Measurements from ENCODE around the gene OSBPL2.

OSBPL2 gene

GRCh38 chr20:62287129-62287528 is 48.8 kb downstream of the OSBPL2 start:
- no peak for DNase-seq

- no peak for DNase-seq
Measured at GRCh38 chr20:62287759-62288534, 49.6 kb downstream of the OSBPL2 start.

GRCh38 chr20:62288535-62289105 is 50.3 kb downstream of the OSBPL2 start:
- DNase-seq = no peak

- no peak for DNase-seq
Measured at GRCh38 chr20:62289131-62289530, 50.8 kb downstream of the OSBPL2 start.

GRCh38 chr20:62289898-62290297 is 51.6 kb downstream of the OSBPL2 start:
- no peak for DNase-seq

- DNase-seq = no peak
Measured at GRCh38 chr20:62291251-62292066, 53.1 kb downstream of the OSBPL2 start.

GRCh38 chr20:62292108-62292507 is 53.8 kb downstream of the OSBPL2 start:
- DNase-seq = no peak

- peak; percentile 67 for DNase-seq
Measured at GRCh38 chr20:62293111-62293784, 54.9 kb downstream of the OSBPL2 start.

GRCh38 chr20:62293946-62294345 is 55.6 kb downstream of the OSBPL2 start:
- DNase-seq = peak; percentile 73

GRCh38 chr20:62294516-62294915 is 56.2 kb downstream of the OSBPL2 start:
- DNase-seq = peak; percentile 56

- DNase-seq = no peak
Measured at GRCh38 chr20:62296724-62297448, 58.6 kb downstream of the OSBPL2 start.

GRCh38 chr20:62297449-62298227 is 59.3 kb downstream of the OSBPL2 start:
- no peak for DNase-seq

- no peak for DNase-seq
Measured at GRCh38 chr20:62298577-62299249, 60.4 kb downstream of the OSBPL2 start.

GRCh38 chr20:62299666-62300236 is 61.4 kb downstream of the OSBPL2 start:
- no peak for DNase-seq

- DNase-seq = no peak
Measured at GRCh38 chr20:62300319-62300718, 62.0 kb downstream of the OSBPL2 start.

- DNase-seq = no peak
Measured at GRCh38 chr20:62301111-62301668, 62.9 kb downstream of the OSBPL2 start.

- peak; percentile 95 for DNase-seq
Measured at GRCh38 chr20:62301773-62302340, 63.5 kb downstream of the OSBPL2 start.

- DNase-seq = peak; percentile 99
Measured at GRCh38 chr20:62302341-62303061, 64.2 kb downstream of the OSBPL2 start, which contains the start of gene ADRM1. TSS of gene ADRM1 (plus strand) at chr20:62302997. CDS start at chr20:62303569, 572 bp downstream.

- no peak for DNase-seq
Measured at GRCh38 chr20:62303062-62303339, 64.7 kb downstream of the OSBPL2 start.

Data from eye (tissue), 1 donor.